SKM-1 (cell line): ENCODE results near the gene SAMD13.
"Not testable (repeated sequence)": the region's sequence is repeated elsewhere in the genome, so short reads cannot be mapped to it uniquely, and the experiment has no call there.

ENCODE experiments used
- DNase-seq: peaks from one replicate; lab custom pipeline; 2025; ENCODE audit not compliant: unreplicated experiment; lab: John Stamatoyannopoulos, UW

The SAMD13 gene

GRCh38 chr1:84283381-84283780 is 18.1 kb upstream of the SAMD13 start:
- no peak for DNase-seq

GRCh38 chr1:84286071-84286470 is 15.4 kb upstream of the SAMD13 start:
- no peak for DNase-seq

- not testable (repeated sequence) for DNase-seq
Measured at GRCh38 chr1:84287389-84287788, 14.1 kb upstream of the SAMD13 start.

- DNase-seq = no peak
Measured at GRCh38 chr1:84289169-84289785, 12.2 kb upstream of the SAMD13 start.

DNA sequence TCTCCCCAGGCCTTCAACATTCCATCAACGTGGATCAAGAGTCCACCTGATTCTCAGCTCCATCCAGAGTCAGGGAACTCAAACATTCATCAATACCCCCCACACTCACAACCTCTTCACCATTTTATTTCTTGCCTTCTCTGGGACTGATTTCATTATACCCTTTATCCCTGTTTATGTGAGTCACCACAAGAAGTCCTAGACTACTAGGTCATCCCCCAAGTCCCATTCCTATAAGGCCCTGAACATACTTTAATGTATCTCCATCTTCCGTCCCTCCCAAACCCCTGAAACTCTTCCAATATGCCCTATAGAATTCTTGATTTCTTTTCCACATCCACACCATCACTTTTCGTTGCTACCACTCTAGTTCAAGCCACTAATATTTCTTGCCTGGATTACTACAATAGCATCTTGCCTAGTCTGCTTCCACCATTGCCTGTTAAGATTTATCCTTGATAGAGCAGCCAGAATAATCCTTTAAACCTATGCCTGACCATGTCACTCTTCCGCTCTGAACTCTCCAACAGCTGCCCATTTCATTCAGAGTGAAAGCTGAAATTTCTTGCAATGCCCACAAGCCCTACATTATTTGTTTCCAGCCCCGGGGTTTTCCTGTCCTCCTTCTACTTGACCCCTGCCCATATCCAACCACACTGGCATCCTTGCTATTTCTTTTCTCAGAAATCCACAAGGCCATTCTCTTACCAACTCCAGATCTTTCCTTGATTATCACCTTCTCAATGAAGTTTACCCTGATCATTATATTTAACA is 9.4 kb upstream of the SAMD13 start:
- DNase-seq = no peak

DNA sequence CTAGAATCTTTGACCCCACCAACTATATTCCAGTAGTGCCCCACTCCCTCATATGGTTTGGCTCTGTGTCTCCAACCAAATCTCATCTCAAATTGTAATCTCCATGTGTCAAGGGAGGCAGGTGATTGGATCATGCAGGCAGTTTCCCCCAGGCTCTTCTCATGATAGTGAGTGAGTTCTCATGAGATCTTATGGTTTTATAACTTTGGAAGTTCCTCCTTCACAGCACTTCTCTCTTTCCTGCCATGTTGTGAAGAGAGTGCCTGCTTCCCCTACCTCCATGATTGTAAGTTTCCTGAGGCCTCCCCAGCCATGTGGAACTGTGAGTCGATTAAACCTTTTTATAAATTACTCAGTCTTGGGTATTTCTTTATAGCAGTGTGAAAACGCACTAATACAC is 7.7 kb upstream of the SAMD13 start:
- no peak for DNase-seq

DNA sequence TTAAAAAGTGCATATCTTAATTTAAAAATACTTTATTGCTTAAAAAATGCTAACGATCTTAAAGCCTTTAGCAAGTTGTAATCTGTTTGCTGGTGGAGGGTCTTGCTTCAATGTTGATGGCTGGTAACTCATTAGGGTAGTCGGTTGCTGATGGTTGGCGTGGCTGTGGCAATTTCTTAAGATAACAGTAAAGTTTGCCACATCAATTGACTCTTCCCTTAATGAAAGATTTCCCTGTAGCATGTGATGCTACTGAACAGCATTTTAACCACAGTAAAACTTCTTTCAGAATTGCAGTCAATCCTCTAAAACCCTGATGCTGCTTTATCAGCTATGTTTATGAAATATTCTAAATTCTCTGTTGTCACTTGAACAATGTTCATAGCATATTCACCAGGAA is 6.8 kb upstream of the SAMD13 start:
- no peak for DNase-seq

DNA sequence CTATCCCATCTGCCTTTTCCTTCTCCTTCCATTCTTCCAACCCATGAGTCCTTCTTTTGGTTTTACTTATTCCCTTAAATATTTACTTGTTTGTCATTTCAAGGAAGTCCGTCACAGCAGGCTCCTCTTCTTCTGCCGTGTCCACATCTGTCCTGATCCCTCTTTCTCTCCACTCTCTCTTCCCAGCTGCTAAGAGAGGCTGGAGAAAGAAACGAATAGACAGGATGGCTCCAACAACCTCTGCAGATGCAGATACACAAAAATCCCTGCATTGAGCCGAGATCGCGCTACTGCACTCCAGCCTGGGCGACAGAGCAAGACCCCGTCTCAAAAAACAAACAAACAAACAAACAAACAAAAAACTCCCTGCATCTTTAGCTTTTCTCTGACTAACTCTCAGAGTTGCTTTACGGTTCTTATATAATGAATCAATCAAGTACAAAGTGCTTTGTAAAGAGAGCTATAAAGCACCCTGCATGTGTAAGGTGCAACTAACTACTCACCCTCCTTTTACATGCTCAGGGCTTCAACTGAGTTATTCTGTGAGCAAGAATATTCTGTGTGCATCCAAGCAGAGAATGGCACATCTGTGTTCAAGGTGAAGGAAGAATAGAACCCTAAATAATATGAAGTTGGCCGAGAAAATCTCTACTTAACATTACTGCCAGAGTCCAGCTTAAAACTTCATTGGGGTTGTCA is 3.8 kb upstream of the SAMD13 start:
- no peak for DNase-seq

DNA sequence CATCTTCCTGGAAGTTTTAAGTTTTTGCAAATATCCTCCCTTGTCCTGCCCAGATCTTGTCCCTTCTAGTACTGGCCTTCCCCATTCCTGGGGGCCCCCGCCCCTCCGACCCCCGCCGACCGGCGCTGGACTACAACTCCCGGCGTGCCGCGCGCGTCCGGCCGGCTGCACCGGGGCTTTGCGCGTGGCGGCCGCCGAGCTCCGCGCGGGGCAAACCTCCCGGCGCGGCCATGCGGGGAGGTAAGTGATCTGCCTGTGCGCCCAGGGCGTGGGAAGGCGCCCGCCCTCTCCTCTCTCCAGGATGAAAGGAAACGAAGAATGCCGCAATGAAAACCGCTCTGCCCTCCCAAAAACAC is 3.2 kb upstream of the SAMD13 start:
- no peak for DNase-seq

DNA sequence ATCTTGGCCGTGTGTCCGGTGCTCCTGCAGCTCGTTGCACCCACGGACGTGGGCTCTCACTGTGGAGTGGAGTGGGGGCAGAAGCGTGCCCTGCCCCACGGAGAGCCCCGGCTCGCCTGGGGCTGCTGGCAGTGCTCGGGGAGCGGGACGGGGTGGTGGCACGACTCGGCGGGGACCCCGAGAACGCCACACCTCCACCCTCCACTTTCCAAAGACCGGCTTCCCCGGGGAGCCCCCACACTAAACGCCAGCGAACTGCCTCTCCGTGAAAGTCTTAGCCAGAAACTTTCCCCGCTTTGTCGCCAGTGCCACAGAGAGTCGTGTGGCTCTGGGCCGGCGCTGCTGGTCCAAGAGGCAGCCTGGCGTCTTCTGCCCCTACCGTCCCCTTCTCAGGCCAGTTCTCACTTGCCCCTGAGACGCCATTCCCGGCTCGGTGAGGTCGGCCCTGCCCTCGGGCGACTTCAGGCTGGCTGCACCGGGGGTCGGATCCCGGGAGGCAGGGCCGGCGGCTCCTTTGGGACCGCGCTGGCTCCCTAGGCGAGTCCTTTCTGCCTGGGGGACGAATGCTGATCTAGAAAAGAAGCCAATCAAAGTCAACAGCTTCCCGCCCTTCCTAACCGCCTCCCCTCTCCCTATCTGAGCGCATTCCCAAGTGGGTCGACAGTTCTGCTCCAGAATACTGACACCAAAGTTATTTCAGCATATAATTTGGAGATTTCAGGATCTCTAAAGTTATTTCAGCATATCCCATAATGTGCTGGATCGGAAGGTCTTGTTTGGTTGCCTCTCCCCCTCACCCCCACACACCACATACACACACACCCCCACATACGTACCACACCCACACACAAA is 2.6 kb upstream of the SAMD13 start:
- no peak for DNase-seq

- no peak for DNase-seq
Measured at GRCh38 chr1:84299536-84300170, 1.9 kb upstream of the SAMD13 start.

- no peak for DNase-seq
Measured at GRCh38 chr1:84300501-84300900, 1.0 kb upstream of the SAMD13 start.

GRCh38 chr1:84301785-84302385 is 377 bp downstream of the SAMD13 start:
- DNase-seq = no peak

- DNase-seq = no peak
Measured at GRCh38 chr1:84303314-84303830, 1.9 kb downstream of the SAMD13 start.

- no peak for DNase-seq
Measured at GRCh38 chr1:84307398-84307797, 5.9 kb downstream of the SAMD13 start.

GRCh38 chr1:84311296-84311695 is 9.8 kb downstream of the SAMD13 start:
- DNase-seq = no peak

DNA sequence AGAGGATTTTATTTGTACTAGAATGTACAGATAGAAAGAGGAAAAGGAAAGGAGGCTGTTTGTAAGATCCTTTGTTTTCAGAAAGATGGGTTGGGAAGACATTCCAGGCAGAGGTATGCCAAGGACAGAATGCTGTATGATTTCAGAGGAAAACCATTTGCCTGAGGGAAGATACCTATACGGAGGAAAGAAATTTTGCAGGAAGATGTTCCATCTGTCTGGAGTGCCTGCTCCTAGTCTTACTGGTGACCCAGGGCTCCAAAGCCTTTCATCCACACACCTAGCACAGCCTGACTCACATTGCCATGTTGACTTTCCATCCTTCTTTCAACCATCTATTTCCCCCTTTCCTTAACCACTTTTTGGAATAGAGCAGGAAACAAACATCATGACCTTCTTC is 18.2 kb downstream of the SAMD13 start:
- DNase-seq = no peak

DNA sequence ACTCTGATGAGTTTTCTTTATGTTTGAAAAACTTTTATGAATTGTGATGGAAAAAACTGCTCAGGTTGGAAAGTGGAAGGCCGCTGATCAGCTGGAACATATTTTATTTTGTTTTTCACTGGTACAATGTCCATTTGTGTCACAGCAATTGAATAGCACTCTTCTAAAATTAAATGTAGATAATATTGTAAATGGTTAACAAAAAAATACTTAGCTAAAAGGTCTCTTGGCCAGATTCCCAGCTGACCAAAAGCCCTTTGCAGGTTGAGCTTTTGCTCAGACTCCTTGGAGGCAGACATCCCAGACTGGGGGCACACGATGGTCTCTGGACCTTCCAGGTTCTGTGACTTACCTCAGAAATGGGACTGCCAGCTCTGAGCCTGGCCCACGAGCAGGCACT is 26.3 kb downstream of the SAMD13 start:
- DNase-seq = no peak

DNA sequence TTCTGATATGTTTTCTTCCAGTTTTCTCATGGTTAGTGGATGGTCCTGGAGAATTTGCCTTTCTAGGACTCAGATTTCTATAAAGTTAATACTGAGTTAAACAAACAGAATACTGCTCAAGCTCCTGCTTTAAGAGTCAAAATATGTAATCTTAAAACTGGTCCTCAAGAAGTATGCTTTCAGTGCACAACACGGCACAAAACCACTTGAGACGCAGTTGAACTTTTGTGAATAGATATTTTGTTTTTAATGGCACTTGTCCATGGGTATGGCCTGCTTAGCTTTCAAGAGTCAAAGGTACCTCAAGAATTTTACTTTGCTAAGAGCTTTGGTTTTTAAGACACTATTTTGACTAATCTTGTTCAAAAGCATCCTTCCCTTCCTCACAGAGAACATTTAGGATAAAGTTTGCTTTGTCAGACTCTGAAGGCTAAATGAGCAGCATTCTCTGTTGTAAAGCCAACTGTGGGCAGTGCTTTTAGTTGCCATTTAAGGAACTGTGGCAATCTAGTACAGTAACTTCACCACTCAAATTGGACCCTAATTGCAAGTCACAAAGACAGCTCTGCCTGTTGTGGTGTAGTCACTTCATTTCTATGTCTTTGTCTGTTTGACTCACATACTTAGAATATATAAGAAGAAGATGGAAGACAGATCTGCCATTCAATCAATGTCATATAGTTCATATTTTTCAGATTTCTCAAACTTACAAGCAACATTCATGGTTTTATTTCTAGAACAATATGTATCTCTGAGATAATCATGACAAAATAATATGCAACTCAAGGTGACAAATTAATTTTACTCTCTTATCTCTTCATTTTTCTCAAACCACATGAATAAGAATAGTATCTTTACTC is 28.8 kb downstream of the SAMD13 start:
- DNase-seq = no peak
